ENCODE data around the gene ATP2B2.

The ATP2B2 gene

GRCh38 chr3:10338591-10339353 is 166.6 kb downstream of the ATP2B2 start:
- DNase-seq: no peak

- DNase-seq: no peak
Observed at GRCh38 chr3:10338164-10338470, 167.3 kb downstream of the ATP2B2 start.

- peak; percentile 35 for DNase-seq
Observed at GRCh38 chr3:10337323-10338163, 167.8 kb downstream of the ATP2B2 start.

- no peak for DNase-seq
Observed at GRCh38 chr3:10336761-10337160, 168.6 kb downstream of the ATP2B2 start.

- no peak for DNase-seq
Observed at GRCh38 chr3:10335871-10336622, 169.3 kb downstream of the ATP2B2 start.

- no peak for DNase-seq
Observed at GRCh38 chr3:10335190-10335738, 170.1 kb downstream of the ATP2B2 start.

GRCh38 chr3:10334459-10334858 is 170.9 kb downstream of the ATP2B2 start:
- no peak for DNase-seq

- no peak for DNase-seq
Observed at GRCh38 chr3:10334042-10334441, 171.3 kb downstream of the ATP2B2 start.

- DNase-seq: no peak
Observed at GRCh38 chr3:10333349-10333650, 172.1 kb downstream of the ATP2B2 start.

GRCh38 chr3:10332481-10333348 is 172.7 kb downstream of the ATP2B2 start:
- no peak for DNase-seq

- no peak for DNase-seq
Observed at GRCh38 chr3:10331320-10331719, 174.1 kb downstream of the ATP2B2 start.

GRCh38 chr3:10330319-10330718 is 175.1 kb downstream of the ATP2B2 start:
- DNase-seq: no peak

- no peak for DNase-seq
Observed at GRCh38 chr3:10329495-10330015, 175.8 kb downstream of the ATP2B2 start.

- DNase-seq: no peak
Observed at GRCh38 chr3:10328460-10329071, 176.8 kb downstream of the ATP2B2 start.

- DNase-seq: no peak
Observed at GRCh38 chr3:10327592-10327991, 177.8 kb downstream of the ATP2B2 start.

- DNase-seq: no peak
Observed at GRCh38 chr3:10322352-10322710, 183.1 kb downstream of the ATP2B2 start.

GRCh38 chr3:10321630-10322351 is 183.6 kb downstream of the ATP2B2 start:
- DNase-seq: no peak

GRCh38 chr3:10320320-10320677 is 185.1 kb downstream of the ATP2B2 start:
- DNase-seq: no peak

- no peak for DNase-seq
Observed at GRCh38 chr3:10319804-10320203, 185.6 kb downstream of the ATP2B2 start.

- no peak for DNase-seq
Observed at GRCh38 chr3:10319251-10319650, 186.1 kb downstream of the ATP2B2 start.

- no peak for DNase-seq
Observed at GRCh38 chr3:10317961-10318350, 187.4 kb downstream of the ATP2B2 start.
